Measurements from ENCODE around the gene TATDN2.

DNA sequence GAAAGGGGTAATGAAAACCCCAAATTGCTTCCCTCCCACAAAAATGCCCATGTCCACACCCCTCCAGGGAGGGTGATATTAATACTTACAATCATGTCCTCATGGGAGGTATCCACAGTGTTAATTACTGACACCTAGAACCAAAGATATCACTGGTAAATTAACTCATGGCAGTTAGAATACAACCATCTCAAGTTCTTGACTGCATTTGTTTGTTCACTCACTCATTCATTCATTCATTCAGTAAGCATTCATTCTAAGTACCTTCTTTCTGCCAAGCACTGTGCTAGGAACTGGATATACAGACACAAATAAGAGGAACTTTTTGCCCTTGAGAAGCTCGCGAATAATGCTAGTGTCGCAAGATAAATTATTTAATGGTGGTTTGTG is 69.7 kb downstream of the TATDN2 start:
- TF ChIP-seq, protein P1, sequence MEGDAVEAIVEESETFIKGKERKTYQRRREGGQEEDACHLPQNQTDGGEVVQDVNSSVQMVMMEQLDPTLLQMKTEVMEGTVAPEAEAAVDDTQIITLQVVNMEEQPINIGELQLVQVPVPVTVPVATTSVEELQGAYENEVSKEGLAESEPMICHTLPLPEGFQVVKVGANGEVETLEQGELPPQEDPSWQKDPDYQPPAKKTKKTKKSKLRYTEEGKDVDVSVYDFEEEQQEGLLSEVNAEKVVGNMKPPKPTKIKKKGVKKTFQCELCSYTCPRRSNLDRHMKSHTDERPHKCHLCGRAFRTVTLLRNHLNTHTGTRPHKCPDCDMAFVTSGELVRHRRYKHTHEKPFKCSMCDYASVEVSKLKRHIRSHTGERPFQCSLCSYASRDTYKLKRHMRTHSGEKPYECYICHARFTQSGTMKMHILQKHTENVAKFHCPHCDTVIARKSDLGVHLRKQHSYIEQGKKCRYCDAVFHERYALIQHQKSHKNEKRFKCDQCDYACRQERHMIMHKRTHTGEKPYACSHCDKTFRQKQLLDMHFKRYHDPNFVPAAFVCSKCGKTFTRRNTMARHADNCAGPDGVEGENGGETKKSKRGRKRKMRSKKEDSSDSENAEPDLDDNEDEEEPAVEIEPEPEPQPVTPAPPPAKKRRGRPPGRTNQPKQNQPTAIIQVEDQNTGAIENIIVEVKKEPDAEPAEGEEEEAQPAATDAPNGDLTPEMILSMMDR (IDR thresholded peaks at IDR 0.05 in 2 of 3, conservative IDR thresholded peaks at IDR 0.05 in 1 of 3; ENCODE audit: insufficient read depth in 2 of 3, low read depth in 1 of 3, low read length in 3 of 3): no peak
- TF ChIP-seq RCOR1 (IDR thresholded peaks at IDR 0.05; ENCODE audit: borderline replicate concordance in 1 of 2, low read depth in 2 of 2, low read length in 2 of 2): no peak
- no peak for TF ChIP-seq MXI1 (IDR thresholded peaks at IDR 0.05; ENCODE audit: low read depth, low read length)
- no peak for TF ChIP-seq KDM1A (IDR thresholded peaks at IDR 0.05)
- TF ChIP-seq SMAD1 (IDR thresholded peaks at IDR 0.05; ENCODE audit: low read depth, low read length, partially characterized antibody): no peak
- TF ChIP-seq, protein P2, sequence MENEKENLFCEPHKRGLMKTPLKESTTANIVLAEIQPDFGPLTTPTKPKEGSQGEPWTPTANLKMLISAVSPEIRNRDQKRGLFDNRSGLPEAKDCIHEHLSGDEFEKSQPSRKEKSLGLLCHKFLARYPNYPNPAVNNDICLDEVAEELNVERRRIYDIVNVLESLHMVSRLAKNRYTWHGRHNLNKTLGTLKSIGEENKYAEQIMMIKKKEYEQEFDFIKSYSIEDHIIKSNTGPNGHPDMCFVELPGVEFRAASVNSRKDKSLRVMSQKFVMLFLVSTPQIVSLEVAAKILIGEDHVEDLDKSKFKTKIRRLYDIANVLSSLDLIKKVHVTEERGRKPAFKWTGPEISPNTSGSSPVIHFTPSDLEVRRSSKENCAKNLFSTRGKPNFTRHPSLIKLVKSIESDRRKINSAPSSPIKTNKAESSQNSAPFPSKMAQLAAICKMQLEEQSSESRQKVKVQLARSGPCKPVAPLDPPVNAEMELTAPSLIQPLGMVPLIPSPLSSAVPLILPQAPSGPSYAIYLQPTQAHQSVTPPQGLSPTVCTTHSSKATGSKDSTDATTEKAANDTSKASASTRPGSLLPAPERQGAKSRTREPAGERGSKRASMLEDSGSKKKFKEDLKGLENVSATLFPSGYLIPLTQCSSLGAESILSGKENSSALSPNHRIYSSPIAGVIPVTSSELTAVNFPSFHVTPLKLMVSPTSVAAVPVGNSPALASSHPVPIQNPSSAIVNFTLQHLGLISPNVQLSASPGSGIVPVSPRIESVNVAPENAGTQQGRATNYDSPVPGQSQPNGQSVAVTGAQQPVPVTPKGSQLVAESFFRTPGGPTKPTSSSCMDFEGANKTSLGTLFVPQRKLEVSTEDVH (IDR thresholded peaks at IDR 0.05; ENCODE audit: low read depth, partially characterized antibody): no peak
- TF ChIP-seq ZNF785 (CRISPR knock-in tag; IDR thresholded peaks at IDR 0.05): no peak
- TF ChIP-seq, protein P3, sequence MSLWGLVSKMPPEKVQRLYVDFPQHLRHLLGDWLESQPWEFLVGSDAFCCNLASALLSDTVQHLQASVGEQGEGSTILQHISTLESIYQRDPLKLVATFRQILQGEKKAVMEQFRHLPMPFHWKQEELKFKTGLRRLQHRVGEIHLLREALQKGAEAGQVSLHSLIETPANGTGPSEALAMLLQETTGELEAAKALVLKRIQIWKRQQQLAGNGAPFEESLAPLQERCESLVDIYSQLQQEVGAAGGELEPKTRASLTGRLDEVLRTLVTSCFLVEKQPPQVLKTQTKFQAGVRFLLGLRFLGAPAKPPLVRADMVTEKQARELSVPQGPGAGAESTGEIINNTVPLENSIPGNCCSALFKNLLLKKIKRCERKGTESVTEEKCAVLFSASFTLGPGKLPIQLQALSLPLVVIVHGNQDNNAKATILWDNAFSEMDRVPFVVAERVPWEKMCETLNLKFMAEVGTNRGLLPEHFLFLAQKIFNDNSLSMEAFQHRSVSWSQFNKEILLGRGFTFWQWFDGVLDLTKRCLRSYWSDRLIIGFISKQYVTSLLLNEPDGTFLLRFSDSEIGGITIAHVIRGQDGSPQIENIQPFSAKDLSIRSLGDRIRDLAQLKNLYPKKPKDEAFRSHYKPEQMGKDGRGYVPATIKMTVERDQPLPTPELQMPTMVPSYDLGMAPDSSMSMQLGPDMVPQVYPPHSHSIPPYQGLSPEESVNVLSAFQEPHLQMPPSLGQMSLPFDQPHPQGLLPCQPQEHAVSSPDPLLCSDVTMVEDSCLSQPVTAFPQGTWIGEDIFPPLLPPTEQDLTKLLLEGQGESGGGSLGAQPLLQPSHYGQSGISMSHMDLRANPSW (CRISPR knock-in tag; IDR thresholded peaks at IDR 0.05): no peak
- TF ChIP-seq, protein P4, sequence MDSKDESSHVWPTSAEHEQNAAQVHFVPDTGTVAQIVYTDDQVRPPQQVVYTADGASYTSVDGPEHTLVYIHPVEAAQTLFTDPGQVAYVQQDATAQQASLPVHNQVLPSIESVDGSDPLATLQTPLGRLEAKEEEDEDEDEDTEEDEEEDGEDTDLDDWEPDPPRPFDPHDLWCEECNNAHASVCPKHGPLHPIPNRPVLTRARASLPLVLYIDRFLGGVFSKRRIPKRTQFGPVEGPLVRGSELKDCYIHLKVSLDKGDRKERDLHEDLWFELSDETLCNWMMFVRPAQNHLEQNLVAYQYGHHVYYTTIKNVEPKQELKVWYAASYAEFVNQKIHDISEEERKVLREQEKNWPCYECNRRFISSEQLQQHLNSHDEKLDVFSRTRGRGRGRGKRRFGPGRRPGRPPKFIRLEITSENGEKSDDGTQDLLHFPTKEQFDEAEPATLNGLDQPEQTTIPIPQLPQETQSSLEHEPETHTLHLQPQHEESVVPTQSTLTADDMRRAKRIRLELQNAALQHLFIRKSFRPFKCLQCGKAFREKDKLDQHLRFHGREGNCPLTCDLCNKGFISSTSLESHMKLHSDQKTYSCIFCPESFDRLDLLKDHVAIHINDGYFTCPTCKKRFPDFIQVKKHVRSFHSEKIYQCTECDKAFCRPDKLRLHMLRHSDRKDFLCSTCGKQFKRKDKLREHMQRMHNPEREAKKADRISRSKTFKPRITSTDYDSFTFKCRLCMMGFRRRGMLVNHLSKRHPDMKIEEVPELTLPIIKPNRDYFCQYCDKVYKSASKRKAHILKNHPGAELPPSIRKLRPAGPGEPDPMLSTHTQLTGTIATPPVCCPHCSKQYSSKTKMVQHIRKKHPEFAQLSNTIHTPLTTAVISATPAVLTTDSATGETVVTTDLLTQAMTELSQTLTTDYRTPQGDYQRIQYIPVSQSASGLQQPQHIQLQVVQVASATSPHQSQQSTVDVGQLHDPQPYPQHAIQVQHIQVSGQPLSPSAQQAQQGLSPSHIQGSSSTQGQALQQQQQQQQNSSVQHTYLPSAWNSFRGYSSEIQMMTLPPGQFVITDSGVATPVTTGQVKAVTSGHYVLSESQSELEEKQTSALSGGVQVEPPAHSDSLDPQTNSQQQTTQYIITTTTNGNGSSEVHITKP (IDR thresholded peaks at IDR 0.05; ENCODE audit: partially characterized antibody): no peak
- TF ChIP-seq, protein P5, sequence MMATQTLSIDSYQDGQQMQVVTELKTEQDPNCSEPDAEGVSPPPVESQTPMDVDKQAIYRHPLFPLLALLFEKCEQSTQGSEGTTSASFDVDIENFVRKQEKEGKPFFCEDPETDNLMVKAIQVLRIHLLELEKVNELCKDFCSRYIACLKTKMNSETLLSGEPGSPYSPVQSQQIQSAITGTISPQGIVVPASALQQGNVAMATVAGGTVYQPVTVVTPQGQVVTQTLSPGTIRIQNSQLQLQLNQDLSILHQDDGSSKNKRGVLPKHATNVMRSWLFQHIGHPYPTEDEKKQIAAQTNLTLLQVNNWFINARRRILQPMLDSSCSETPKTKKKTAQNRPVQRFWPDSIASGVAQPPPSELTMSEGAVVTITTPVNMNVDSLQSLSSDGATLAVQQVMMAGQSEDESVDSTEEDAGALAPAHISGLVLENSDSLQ (IDR thresholded peaks at IDR 0.05): no peak
- no peak for TF ChIP-seq CHD1 (IDR thresholded peaks at IDR 0.05; ENCODE audit: low read length)

Measured in K562 (cell line).